HT1080 (cell line): ENCODE data around the gene FBRS. TPM values are rescaled to one million over a fixed set of nuclear protein-coding genes. Genes with fewer than 3 reads are reported as not detected.

Experiments used
- DNase-seq: peaks from one replicate; pipeline ENCODE4 v3.0.0-alpha.2; 2015; ENCODE audit warnings: low read depth
- total RNA-seq: library from RNA; depleted of rRNA; stranded (reverse); fragments of >200 nt; shearing (Covaris generic); gene quantifications from 2 replicates; pipeline ENCODE4 v1.2.3, GENCODE V29; 2014

The FBRS gene
- total RNA-seq, 1 experiment from 2014 or later: 20.0 TPM

DNA sequence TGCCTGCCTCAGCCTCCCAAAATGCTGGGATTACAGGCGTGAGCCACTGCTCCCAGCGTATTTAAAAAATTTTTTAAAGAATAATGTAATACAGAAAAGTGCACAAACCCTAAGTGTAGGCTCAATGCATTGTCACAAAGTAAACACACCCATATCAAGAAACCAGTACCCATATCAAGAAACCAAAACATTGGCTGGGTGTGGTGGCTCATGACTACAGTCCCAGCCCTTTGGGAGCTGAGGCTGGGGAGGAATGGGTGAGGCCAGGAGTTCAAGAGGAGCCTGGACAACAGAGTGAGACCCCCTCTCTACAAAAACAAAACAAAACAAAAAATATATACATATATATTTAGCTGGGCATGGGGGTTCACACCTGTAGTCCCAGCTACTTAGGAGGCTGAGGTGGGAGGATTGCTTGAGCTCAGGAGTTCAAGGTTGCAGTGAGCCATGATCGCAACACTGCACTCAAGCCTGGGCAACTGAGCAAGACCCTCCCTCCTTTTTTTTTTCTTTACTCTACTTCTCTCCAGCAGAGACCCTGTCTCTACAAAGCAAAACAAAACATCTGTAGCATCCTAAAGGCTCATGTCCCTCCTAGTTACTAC is 16.8 kb upstream of the FBRS start:
- DNase-seq: no peak

DNA sequence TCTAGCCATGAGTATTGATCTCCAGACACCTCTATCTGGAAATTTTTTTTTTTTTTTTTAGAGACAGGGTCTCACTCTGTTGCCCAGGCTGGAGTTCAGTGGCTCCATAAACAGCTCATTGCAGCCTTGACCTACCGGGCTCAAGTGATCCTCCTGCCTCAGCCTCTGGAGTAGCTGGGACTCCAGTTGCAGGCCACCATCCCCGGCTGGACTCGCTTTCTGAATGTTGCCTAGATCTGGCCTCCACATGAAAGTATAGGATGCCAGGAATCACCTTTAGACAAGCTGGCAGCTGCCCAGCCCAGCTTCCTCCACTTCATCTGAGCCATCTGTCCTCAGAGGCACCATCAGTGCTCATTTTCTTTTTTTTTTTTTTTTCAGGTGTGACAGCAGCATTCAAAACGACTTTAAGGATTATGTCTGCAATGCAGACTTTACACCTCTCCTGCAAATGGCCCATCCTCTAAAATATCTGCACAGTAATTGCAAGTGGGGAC is 13.8 kb upstream of the FBRS start:
- DNase-seq: no peak

DNA sequence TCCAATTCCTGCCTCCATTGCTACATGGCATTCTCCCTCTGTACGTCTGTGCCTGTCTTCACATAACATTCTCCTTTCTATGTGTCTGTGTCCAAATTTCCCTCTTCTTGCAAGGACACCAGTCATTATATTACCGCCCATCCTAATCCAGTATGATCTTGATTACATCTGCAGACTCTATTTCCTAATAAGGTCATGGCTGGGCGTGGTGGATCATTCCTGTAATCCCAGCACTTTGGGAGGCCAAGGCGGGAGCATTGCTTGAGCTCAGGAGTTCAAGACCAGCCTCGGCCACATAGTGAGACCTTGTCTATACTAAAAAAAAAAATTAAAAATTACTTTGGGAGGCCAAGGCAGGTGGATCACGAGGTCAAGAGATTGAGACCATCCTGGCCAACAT is 12.5 kb upstream of the FBRS start:
- no peak for DNase-seq

GRCh38 chr16:30647274-30647571 is 11.0 kb upstream of the FBRS start:
- DNase-seq: no peak

DNA sequence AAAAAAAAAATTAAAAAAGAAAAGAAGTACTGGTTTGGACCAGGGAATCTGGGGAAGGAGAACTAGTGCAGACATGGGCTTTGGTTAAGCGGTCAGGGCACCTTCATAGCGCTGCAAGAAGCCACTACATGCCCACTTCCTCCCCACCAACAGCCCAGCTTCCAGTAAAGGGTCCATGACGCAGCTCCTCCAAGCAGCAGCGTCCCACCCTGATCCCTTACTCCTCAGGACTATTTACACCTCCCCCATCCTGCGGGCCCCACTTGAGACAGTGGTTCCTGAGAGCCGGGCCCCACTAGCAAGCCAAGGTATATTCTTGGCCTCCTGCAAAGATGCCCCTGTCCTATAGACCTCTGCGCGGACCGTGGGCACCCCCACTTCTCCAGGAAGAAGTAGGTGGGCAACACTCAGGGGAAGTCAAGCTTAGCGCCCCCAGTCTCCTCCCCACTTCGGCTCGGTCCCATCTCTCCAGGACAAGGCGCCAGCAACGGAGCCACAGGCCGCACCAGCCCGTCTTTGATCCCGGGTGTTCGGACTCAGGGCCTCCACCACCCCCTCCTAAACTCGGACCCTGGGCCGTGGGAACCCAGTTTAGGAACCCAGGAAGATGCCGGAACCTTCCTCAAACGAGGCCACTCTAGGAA is 8.4 kb upstream of the FBRS start:
- DNase-seq: no peak

DNA sequence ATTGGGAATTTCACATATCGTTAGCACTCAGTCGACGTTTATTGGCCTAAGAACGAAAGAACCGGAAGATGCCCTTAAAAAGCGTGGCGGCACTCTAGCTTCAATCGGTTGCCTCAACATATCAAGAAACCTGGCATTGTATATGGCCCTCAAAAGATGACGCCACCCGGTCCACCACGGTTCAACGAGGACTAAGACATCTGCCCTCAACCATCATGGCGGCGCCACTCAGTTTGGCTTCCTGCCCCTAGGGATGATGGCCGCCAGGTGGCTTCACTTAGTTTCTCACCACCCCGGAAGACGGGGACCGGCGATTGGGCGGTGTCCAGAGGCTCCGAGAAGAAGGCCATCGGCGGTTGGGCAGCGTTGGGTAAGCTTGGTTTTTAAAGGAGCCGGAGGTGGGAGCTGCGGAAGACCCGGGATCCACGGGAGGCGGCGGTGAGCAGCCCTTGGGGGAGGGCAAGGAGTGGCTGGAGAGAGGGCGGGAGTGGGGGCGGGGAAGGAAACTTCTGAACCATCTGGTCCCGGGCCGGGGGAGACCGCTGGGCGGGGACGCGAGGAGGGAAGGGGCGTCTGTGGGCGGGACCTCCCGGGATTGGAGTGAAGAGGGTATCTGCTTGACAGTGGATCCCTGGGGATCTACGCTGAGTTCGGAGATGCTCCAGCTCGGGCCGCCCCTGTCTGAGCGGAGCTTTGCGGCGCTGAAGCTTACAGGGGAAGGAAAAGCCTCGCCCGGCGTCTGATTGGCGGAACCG is 7.7 kb upstream of the FBRS start, which contains the start of gene PRR14:
Gene PRR14, plus strand, starts transcription at position 592 of the 755 bp plus-strand sequence. CDS start 686 bp downstream, outside the sequence.
- peak; percentile 99 for DNase-seq

GRCh38 chr16:30651124-30652004 is 6.9 kb upstream of the FBRS start:
- DNase-seq: peak; percentile 65

DNA sequence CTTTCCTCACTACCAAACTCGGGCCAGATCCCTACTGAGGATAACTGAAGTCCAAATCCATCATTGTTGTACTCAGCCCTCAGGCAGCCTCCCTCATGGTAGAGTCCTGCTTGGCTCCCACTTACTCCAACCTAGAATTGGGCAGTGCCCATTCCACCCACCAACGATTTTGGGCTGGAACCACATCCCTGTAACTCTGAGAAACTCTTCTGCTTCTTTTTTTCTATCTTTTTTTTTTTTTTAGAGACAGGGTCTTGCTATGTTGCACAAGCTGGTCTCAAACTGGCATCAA is 6.3 kb upstream of the FBRS start:
- no peak for DNase-seq

- no peak for DNase-seq
Observed at GRCh38 chr16:30652718-30653117, 5.5 kb upstream of the FBRS start.

- DNase-seq: no peak
Observed at GRCh38 chr16:30654856-30655255, 3.4 kb upstream of the FBRS start.

DNA sequence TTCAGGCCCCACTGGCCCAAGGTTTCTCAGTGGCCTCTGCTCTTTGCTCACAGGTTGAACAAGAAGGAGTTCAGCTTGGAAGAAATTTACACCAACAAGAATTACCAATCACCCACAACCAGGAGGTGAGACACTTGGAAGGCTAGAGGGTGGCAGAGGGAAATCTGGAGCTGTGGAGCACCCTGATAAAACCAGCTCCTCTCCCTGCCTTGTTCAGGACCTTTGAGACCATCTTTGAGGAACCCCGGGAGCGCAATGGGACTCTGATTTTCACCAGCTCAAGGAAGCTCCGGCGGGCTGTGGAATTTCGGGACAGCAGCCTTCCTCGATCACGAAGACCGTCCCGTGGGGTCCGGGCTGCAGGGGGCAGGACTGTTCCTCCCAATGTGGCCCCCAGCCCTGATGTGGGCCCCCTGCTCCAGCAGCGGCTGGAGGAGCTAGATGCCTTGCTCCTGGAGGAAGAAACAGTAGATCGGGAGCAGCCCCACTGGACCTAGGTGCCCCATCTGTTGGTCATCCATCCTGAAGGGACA is 2.4 kb upstream of the FBRS start:
- no peak for DNase-seq

GRCh38 chr16:30656388-30656787 is 1.8 kb upstream of the FBRS start:
- DNase-seq: no peak

DNA sequence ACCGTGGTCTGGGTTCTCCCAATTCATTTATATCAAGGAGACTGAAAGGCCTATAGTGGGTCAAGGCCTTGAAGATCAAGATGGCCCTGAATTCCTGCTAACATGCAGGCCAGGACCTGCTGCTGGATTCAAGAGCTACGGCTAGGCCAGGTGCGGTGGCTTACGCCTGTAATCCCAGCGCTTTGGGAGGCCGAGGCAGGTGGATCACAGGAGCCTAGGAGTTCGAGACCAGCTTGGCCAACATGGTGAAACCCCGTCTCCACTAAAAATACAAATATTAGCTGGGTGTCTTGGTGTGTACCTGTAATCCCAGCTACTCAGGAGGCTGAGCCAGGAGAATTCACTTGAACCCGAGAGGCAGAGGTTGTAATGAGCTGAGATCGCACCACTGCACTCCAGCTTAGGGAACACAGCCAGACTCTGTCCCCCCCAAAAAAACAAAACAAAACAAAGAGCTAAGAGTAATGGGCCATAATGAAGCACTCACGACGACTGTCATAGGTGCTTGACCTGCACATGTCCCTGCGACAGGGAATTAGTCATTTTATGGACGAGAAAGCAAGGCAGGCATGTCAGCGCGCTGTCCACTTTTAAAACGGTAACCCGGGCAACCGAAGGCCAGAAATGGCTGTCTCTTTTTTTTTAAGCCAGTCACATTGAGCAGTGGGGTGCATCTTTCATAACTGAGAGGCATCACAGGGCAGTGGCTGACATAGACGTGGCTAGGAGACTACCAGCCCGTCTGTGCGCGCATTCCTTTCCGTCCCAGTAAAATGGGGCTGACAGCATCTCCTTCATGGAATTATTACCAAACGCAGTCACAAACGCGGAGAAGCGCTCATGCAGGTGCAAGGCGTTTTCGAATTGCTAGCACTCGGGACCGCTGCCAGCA is 1.0 kb upstream of the FBRS start:
- no peak for DNase-seq

GRCh38 chr16:30658731-30659506 is 688 bp downstream of the FBRS start:
- DNase-seq: peak; percentile 96

- no peak for DNase-seq
Observed at GRCh38 chr16:30659507-30660423, 1.5 kb downstream of the FBRS start.

GRCh38 chr16:30660424-30661261 is 2.4 kb downstream of the FBRS start:
- DNase-seq: no peak

GRCh38 chr16:30662449-30662848 is 4.2 kb downstream of the FBRS start:
- no peak for DNase-seq

- DNase-seq: no peak
Observed at GRCh38 chr16:30663038-30663437, 4.8 kb downstream of the FBRS start.
